ENCODE results near the gene PDCD1.
A peak's percentile ranks its signal among the peaks of the same experiment; 100 is the strongest.

Gene PDCD1

DNA sequence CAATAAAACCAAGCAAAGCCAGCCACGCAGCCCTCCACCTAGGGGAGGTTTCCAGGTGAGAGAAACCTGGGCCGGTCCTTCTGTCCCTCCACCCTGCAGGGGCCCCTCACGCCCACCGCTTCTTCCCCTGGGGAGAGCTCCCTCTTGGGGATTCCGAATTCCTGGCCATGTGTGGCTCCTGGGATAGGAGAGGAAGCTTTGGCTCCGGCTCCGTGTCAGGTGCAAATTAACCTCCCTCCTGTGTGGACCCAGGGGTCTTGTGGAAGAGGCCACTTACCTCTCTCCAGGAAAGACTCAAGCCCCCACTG, 15.1 kb upstream of the PDCD1 start:
- no peaks in the 10 kb centered on the region for H3K36me3 Mint-ChIP-seq
- peaks cover 20% of the 10 kb centered on the region for H3K4me1 Mint-ChIP-seq
- H3K9me3 Mint-ChIP-seq, result no peaks in the 10 kb centered on the region
- no peaks in the 10 kb centered on the region for H3K27me3 Mint-ChIP-seq
- peak overlapping the region; percentile 68 for H3K27ac Mint-ChIP-seq
- H3K4me3 Mint-ChIP-seq, result no peak overlapping the region

DNA sequence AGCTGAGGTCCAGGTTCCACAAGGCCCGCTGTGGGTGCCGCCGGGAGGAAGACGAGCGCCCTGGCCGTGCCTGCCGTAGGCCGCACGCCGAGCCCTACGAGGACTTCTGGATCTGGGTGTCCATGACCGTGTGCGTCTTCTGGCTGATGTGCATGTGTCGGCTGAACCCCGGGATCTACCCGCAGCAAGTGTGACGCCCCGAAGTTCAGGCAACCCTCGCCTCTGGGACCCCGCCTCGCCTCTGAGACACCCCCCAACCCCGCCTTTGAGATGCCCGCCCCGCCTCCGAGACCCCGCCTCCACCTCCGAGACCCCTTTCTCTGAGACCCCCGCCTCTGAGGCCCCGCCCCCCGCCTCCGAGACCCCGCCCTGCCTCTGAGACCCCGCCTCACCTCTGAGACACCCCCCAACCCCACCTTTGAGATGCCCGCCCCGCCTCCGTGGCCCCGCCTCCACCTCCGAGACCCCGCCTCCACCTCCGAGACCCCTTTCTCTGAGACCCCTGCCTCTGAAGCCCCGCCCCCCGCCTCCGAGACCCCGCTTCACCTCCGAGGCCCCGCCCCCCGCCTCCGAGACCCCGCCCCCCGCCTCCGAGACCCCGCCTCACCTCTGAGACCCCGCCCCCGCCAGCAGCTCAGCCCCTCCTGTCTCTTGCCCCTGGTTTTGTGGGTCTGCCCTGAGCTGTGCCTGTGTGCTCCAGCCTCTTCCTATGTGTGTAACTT, 14.5 kb upstream of the PDCD1 start:
- Mint-ChIP-seq H3K36me3 (no peaks in the 10 kb centered on the region), H3K27me3 (no peaks in the 10 kb centered on the region), H3K9me3 (no peaks in the 10 kb centered on the region), H3K4me3 (no peak overlapping the region), H3K27ac (peak overlapping the region; percentile 68), H3K4me1 (peaks cover 25% of the 10 kb centered on the region)

DNA sequence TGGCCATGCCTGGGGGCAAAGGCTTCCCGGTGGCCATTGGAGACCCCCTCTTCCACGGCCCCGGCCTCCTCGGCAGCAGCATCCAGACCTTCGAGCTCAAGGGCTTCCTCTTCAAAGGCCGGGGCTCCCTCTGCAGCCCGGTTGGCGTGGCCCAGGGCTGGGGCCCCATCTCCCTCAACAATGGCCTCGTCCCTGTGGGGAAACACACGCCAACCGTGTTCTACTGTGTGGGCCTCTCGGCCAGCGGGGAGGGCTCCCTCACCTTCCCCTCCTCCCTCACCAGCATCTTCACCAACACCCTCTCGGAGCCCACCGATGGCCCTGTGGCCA, 13.6 kb upstream of the PDCD1 start:
- Mint-ChIP-seq H3K4me1 (peaks cover 35% of the 10 kb centered on the region), H3K9me3 (no peaks in the 10 kb centered on the region), H3K27ac (no peak overlapping the region), H3K27me3 (no peaks in the 10 kb centered on the region), H3K36me3 (no peaks in the 10 kb centered on the region), H3K4me3 (no peak overlapping the region)

GRCh38 chr2:241871538-241872312, 13.0 kb upstream of the PDCD1 start:
- H3K27ac Mint-ChIP-seq, result no peak overlapping the region
- H3K36me3 Mint-ChIP-seq, result no peaks in the 10 kb centered on the region
- H3K9me3 Mint-ChIP-seq, result no peaks in the 10 kb centered on the region
- no peaks in the 10 kb centered on the region for H3K27me3 Mint-ChIP-seq
- peaks cover 35% of the 10 kb centered on the region for H3K4me1 Mint-ChIP-seq
- no peak overlapping the region for H3K4me3 Mint-ChIP-seq

- no peaks in the 10 kb centered on the region for H3K9me3 Mint-ChIP-seq
- H3K27ac Mint-ChIP-seq, result no peak overlapping the region
- H3K4me3 Mint-ChIP-seq, result no peak overlapping the region
- no peaks in the 10 kb centered on the region for H3K27me3 Mint-ChIP-seq
- H3K4me1 Mint-ChIP-seq, result peaks cover 37% of the 10 kb centered on the region
- no peaks in the 10 kb centered on the region for H3K36me3 Mint-ChIP-seq
These were observed 12.2 kb upstream of the PDCD1 start for GRCh38 chr2:241870611-241871537.

GRCh38 chr2:241870081-241870541, 11.4 kb upstream of the PDCD1 start:
- H3K9me3 Mint-ChIP-seq, result no peaks in the 10 kb centered on the region
- H3K36me3 Mint-ChIP-seq, result no peaks in the 10 kb centered on the region
- H3K27ac Mint-ChIP-seq, result no peak overlapping the region
- H3K27me3 Mint-ChIP-seq, result no peaks in the 10 kb centered on the region
- H3K4me1 Mint-ChIP-seq, result peaks cover 38% of the 10 kb centered on the region
- H3K4me3 Mint-ChIP-seq, result no peak overlapping the region

GRCh38 chr2:241869087-241869961, 10.6 kb upstream of the PDCD1 start, which contains the start of gene RTP5:
TSS of gene RTP5 (plus strand) at chr2:241869729. CDS start at chr2:241869757, 28 bp downstream.
- no peaks in the 10 kb centered on the region for H3K36me3 Mint-ChIP-seq
- H3K27me3 Mint-ChIP-seq, result no peaks in the 10 kb centered on the region
- H3K4me3 Mint-ChIP-seq, result peak within 1 kb of the TSS; percentile 6
- no peaks in the 10 kb centered on the region for H3K9me3 Mint-ChIP-seq
- no peak within 1 kb of the TSS for H3K27ac Mint-ChIP-seq
- peaks cover 46% of the 10 kb centered on the region for H3K4me1 Mint-ChIP-seq

- Mint-ChIP-seq H3K36me3 (no peaks in the 10 kb centered on the region), H3K27ac (no peak overlapping the region), H3K4me3 (peak overlapping the region; percentile 6), H3K9me3 (no peaks in the 10 kb centered on the region), H3K4me1 (peaks cover 51% of the 10 kb centered on the region), H3K27me3 (no peaks in the 10 kb centered on the region)
These were observed 10.0 kb upstream of the PDCD1 start for GRCh38 chr2:241868661-241869081.

DNA sequence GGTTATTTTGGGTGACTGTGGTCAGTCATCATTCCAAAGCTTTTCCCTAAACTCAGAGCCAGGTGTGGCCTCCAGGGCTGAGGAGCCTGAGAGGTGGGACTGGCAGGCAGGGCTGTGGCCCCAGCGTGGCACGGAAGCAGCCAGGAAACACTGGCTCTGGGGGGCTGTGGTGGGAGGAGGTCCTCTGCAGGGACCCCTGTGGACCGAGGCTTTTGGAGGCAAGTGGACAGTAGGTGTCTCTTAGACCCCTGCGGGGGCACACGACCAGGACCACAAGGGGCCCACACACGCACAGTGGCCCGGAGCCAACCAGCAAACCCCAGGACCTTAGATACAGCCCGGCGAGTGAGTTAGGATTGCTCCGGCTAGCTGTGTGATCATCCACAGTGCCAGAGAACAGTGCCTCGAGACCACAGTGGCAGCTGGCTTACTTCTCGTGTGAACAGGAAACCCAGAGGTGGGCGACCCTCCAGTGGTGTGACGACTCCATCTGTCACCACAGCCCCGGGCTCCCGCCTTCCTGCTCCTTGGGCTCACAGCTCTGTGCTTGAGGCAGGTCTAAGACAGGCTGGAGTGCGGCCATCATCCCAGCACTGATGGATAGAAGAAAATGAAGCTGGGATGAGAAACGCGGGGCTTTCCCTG, 9.2 kb upstream of the PDCD1 start:
- Mint-ChIP-seq H3K27ac (no peak overlapping the region), H3K27me3 (no peaks in the 10 kb centered on the region), H3K4me3 (peak overlapping the region; percentile 6), H3K9me3 (no peaks in the 10 kb centered on the region), H3K36me3 (no peaks in the 10 kb centered on the region), H3K4me1 (peaks cover 58% of the 10 kb centered on the region)

DNA sequence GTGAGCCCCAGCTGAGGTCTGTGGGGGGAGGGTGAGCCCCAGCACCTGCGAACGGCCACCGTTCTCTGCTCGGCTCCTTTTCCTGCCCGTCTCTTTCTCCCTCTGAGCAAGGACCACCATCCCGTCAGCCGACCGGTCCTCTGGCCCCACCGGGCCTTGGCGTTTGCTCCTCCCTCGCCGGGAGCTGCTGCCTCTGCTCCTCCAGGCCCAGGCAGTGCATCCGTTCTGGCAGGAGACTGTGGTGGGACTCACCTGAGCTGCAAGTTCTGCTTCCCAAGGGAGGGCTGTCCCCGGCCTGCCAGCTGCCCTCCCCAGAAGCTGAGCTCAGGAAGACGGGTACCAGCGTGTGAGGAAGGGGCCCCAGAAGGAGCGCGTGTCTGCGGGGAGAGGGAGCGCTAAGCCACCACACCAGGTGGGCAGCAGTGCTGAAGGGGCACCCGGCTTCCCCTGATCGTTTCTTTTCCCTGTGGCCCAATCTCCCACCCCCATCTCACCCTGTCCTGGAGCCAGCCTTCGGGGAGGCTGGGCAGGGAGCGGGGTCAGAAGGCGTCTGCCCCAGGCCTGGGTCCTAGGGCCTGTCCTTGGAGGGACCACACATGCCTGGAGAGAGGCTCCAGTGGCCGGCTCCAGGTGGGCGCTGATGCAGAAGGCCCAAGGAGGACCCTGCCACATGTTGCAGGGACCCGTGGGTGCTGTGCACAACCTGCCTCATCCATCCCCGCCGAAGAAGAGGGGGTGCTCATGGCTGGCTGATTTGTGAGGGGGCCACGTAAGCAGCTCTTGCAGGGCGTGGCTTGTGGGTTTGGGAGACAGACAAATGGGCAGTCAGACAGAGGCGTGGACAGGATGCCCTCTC, 8.3 kb upstream of the PDCD1 start:
- Mint-ChIP-seq H3K36me3 (no peaks in the 10 kb centered on the region), H3K4me3 (no peak overlapping the region), H3K27me3 (no peaks in the 10 kb centered on the region), H3K9me3 (no peaks in the 10 kb centered on the region), H3K4me1 (peaks cover 64% of the 10 kb centered on the region), H3K27ac (no peak overlapping the region)

GRCh38 chr2:241865957-241866789, 7.5 kb upstream of the PDCD1 start:
- Mint-ChIP-seq H3K27me3 (peaks cover 2% of the 10 kb centered on the region), H3K4me3 (no peak overlapping the region), H3K27ac (peak overlapping the region; percentile 57), H3K4me1 (peaks cover 70% of the 10 kb centered on the region), H3K9me3 (no peaks in the 10 kb centered on the region), H3K36me3 (no peaks in the 10 kb centered on the region)

- Mint-ChIP-seq H3K36me3 (no peaks in the 10 kb centered on the region), H3K4me3 (no peak overlapping the region), H3K9me3 (no peaks in the 10 kb centered on the region), H3K27ac (peak overlapping the region; percentile 57), H3K4me1 (peaks cover 69% of the 10 kb centered on the region), H3K27me3 (peaks cover 2% of the 10 kb centered on the region)
These were observed 6.8 kb upstream of the PDCD1 start for GRCh38 chr2:241865416-241865956.

DNA sequence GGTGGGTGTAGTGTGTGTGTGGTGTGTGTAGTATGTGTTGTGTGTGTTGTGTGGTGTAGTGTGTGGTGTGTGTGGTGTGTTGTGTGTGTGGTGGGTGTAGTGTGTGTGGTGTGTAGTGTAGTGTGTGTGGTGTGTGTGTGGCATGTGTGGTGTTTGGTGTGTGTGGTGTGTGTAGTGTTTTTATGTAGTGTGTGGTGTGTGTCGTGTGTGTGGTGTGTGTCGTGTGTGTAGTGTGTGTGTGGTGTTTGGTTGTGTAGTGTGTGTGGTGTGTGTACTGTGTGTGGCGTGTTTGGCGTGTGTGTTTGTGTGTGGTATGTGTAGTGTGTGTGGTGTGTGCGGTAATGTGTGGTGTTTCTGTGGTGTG, 6.1 kb upstream of the PDCD1 start:
- H3K27ac Mint-ChIP-seq, result peak overlapping the region; percentile 68
- H3K36me3 Mint-ChIP-seq, result no peaks in the 10 kb centered on the region
- no peak overlapping the region for H3K4me3 Mint-ChIP-seq
- no peaks in the 10 kb centered on the region for H3K9me3 Mint-ChIP-seq
- H3K4me1 Mint-ChIP-seq, result peaks cover 71% of the 10 kb centered on the region
- peaks cover 2% of the 10 kb centered on the region for H3K27me3 Mint-ChIP-seq

All from activated naive CD4-positive, alpha-beta T cell treated with anti-CD3 and anti-CD28 coated beads, Interleukin-2, amount 50 U/mL, for 24 hours (primary cell).